Endothelial cell of umbilical vein (primary cell): ENCODE data around the gene STEAP1. TPM values are rescaled to one million over a fixed set of nuclear protein-coding genes. Genes with fewer than 3 reads are reported as not detected.
A peak's percentile ranks its signal among the peaks of the same experiment; 100 is the strongest.

Experiments
- BruUV-seq: library from RNA; stranded (reverse); fragments of 400-500 nt; replicated peaks from 2 replicates; lab custom pipeline; 2021; lab: Mats Ljungman, UMichigan
- CTCF ChIA-PET: fragments of 300-600, 350-600 bp; sonication (Branson Sonifier 250); formaldehyde crosslinking; loops from one replicate; lab custom pipeline; 2021; ENCODE audit warnings: antibody characterized with exemption, inconsistent platforms; lab: Charles Lee
- POLR2A ChIA-PET: fragments of 300-600, 350-600 bp; sonication (Branson Sonifier 250); formaldehyde crosslinking; loops from one replicate; lab custom pipeline; 2021; ENCODE audit warnings: antibody characterized with exemption, inconsistent platforms; lab: Charles Lee
- DNase-seq: peaks from one replicate; pipeline ENCODE4 v3.0.0-alpha.2; 2011; ENCODE audit warnings: low read depth, low spot score
- FAIRE-seq: peaks from 2 replicates; lab custom pipeline; 2011; peaks lifted over from hg19 to GRCh38; lab: Jason Lieb, UNC
- H2AFZ ChIP-seq: 2 replicates; pipeline ENCODE4 v1.6.0; 2012; ENCODE audit warnings: low read depth, low read length, control low read depth, inconsistent platforms
- H3K27ac ChIP-seq: 2 replicates; pipeline ENCODE4 v1.5.1; 2011; ENCODE audit warnings: low read depth, mild to moderate bottlenecking, control low read depth, low read length, moderate library complexity; ENCODE audit not compliant: insufficient read depth
- H3K27me3 ChIP-seq, 2 experiments: 2 replicates each; pipeline versions ENCODE4 v1.6.0 to v1.6.1; 2011; ENCODE audit warnings: low read length in 2 of 2, mixed read lengths in 1 of 2; ENCODE audit not compliant: control insufficient read depth in 2 of 2, insufficient read depth in 2 of 2
- H3K36me3 ChIP-seq, 2 experiments: 2 replicates in 1 of 2; 3 replicates in 1 of 2; pipeline ENCODE4 v1.5.1; 2011; ENCODE audit warnings: low read length in 2 of 2, mild to moderate bottlenecking in 1 of 2, moderate library complexity in 1 of 2; ENCODE audit not compliant: control insufficient read depth in 2 of 2, insufficient read depth in 2 of 2; ENCODE audit errors: extremely low read depth in 1 of 2
- H3K4me1 ChIP-seq: 3 replicates; pipeline ENCODE4 v1.5.1; 2011; ENCODE audit warnings: mild to moderate bottlenecking, low read length; ENCODE audit not compliant: control insufficient read depth, insufficient read depth; ENCODE audit errors: extremely low read depth
- H3K4me2 ChIP-seq: 2 replicates; pipeline ENCODE4 v1.6.1; 2011; ENCODE audit warnings: low read length, control low read depth, mixed read lengths; ENCODE audit not compliant: insufficient read depth
- H3K4me3 ChIP-seq, 3 experiments: fragments of 200-600 bp in 1 of 3; sonication (generic), shearing (Covaris generic) in 1 of 3; replicated peaks in 1 of 3; 2 replicates each; pipeline ENCODE4 v1.5.1; 2011 to 2016; ENCODE audit warnings: control low read depth in 3 of 3, low read length in 3 of 3, mild to moderate bottlenecking in 2 of 3, inconsistent platforms in 1 of 3, low read depth in 1 of 3, moderate library complexity in 1 of 3; ENCODE audit not compliant: insufficient read depth in 1 of 3
- H3K79me2 ChIP-seq: 2 replicates; pipeline ENCODE4 v1.6.0; 2012; ENCODE audit warnings: low read length, inconsistent platforms; ENCODE audit not compliant: control insufficient read depth, insufficient read depth
- H3K9ac ChIP-seq: replicated peaks from 2 replicates; pipeline ENCODE3; 2011; ENCODE audit warnings: low read length, control low read depth; ENCODE audit not compliant: insufficient read depth; ENCODE audit errors: extremely low read depth
- H3K9me1 ChIP-seq: replicated peaks from 3 replicates; pipeline ENCODE4 v1.6.0; 2011; ENCODE audit warnings: mild to moderate bottlenecking, low read length; ENCODE audit not compliant: control insufficient read depth, insufficient read depth; ENCODE audit errors: extremely low read depth
- H3K9me3 ChIP-seq: replicated peaks from 2 replicates; pipeline ENCODE4 v1.5.1; 2012; ENCODE audit warnings: low read length, inconsistent platforms; ENCODE audit not compliant: control insufficient read depth, insufficient read depth
- H4K20me1 ChIP-seq: replicated peaks from 2 replicates; pipeline ENCODE3; 2011; ENCODE audit warnings: mild to moderate bottlenecking, low read length; ENCODE audit not compliant: control insufficient read depth, insufficient read depth; ENCODE audit errors: extremely low read depth
- EZH2 ChIP-seq: IDR thresholded peaks from 2 replicates; pipeline ENCODE4 v1.6.1; 2012; ENCODE audit warnings: borderline replicate concordance, low read depth, mild to moderate bottlenecking, moderate library complexity, low read length, inconsistent platforms; ENCODE audit not compliant: severe bottlenecking
- FOS ChIP-seq: IDR thresholded peaks from 2 replicates; pipeline ENCODE4 v1.6.1; 2011; ENCODE audit warnings: mild to moderate bottlenecking, low read length, moderate library complexity, borderline replicate concordance; ENCODE audit not compliant: insufficient read depth
- GATA2 ChIP-seq: IDR thresholded peaks from 2 replicates; pipeline ENCODE4 v1.7.0; 2011; ENCODE audit warnings: low read depth, mild to moderate bottlenecking, moderate library complexity, mixed read lengths, low read length; ENCODE audit not compliant: insufficient read length, insufficient read depth
- JUN ChIP-seq: IDR thresholded peaks from 2 replicates; pipeline ENCODE4 v1.6.1; 2011; ENCODE audit warnings: borderline replicate concordance, low read depth; ENCODE audit not compliant: insufficient read length, insufficient read depth
- MYC ChIP-seq: IDR thresholded peaks from one replicate; pipeline ENCODE4 v1.6.1; 2011; ENCODE audit warnings: mild to moderate bottlenecking, low read depth, low read length
- POLR2A ChIP-seq: IDR thresholded peaks from 2 replicates; pipeline ENCODE4 v1.6.1; 2012; ENCODE audit warnings: low read depth, mild to moderate bottlenecking, control low read depth, low read length
- POLR2AphosphoS5 ChIP-seq: IDR thresholded peaks from 2 replicates; pipeline ENCODE4 v1.6.1; 2012; ENCODE audit warnings: low read depth, mild to moderate bottlenecking, control low read depth, low read length, moderate library complexity; ENCODE audit not compliant: insufficient read depth
- dilution Hi-C: fragments of 300-500 bp; cut with MboI; formaldehyde crosslinking; loops from one replicate; pipeline ENCODE4 v1.15.0; 2019; ENCODE audit warnings: low sequenced_read_pairs; ENCODE audit not compliant: extremely low pct_ligation_motif_present
- intact Hi-C: fragments of 100-400 bp; cut with micrococcal nuclease; formaldehyde crosslinking; loops from one replicate; pipeline ENCODE4 v1.10.0; 2022
- polyA plus RNA-seq, 4 experiments: library from polyadenylated mRNA; depleted of rRNA in 3 of 4; stranded (reverse) in 3 of 4; unstranded in 1 of 4; fragments of >200 nt; gene quantifications; 2 replicates each; pipeline versions ENCODE4 v1.2.1 to v1.2.3, GENCODE V29; 2011 to 2012; ENCODE audit warnings: missing spikeins in 1 of 4
- total RNA-seq: library from RNA; stranded (reverse); gene quantifications from 2 replicates; pipeline ENCODE4 v1.2.3, GENCODE V29; 2021
- TF ChIP-seq, protein P1 (sequence below): IDR thresholded peaks from 2 replicates; pipeline ENCODE4 v1.6.1; 2011; ENCODE audit not compliant: insufficient read depth, insufficient read length
- TF ChIP-seq, protein P2 (sequence below), 2 donors: IDR thresholded peaks; 1 replicate in 1 of 2; 2 replicates in 1 of 2; pipeline ENCODE4 v1.5.1; 2011; ENCODE audit warnings: low read length in 2 of 2, mild to moderate bottlenecking in 2 of 2, moderate library complexity in 2 of 2, control low read depth in 1 of 2, inconsistent platforms in 1 of 2, low read depth in 1 of 2; ENCODE audit not compliant: insufficient read depth in 1 of 2; ENCODE audit errors: extremely low read depth in 1 of 2

STEAP1 gene
- total and polyA plus RNA-seq, 2 donors (not counting 3 experiments of a cell fraction or from before 2014, with no cell fraction given), result 35.0 to 42.7 TPM

DNA sequence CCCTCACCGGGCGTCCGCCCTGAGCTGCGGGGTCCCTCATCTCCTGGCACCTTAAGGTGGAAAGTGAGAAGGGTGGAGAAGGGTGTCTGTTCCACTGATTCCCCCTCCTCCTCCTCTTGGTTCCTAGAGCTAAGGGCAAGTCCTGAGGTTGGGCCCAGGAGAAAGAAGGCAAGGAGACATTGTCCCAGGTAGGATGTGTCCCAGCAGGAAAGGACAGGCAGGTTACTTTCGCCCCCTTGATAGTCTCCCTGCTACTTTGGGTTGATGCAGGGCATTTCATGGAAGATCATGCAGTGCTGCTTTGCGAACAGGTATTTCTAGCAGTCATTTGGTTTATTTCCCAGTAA is 57.9 kb downstream of the STEAP1 start:
- Histone ChIP-seq H2AFZ (peak overlapping the region; percentile 70), H4K20me1 (no peaks in the 10 kb centered on the region), H3K9me1 (no peaks in the 10 kb centered on the region), H3K27ac (no peak overlapping the region), H3K79me2 (no peaks in the 10 kb centered on the region), H3K27me3 (no peaks in the 10 kb centered on the region), H3K4me3 (peak overlapping the region; percentile 28 to 85 (median 63)), H3K9ac (peak overlapping the region; percentile 19), H3K4me2 (peak overlapping the region; percentile 88), H3K4me1 (peaks cover 12% of the 10 kb centered on the region), H3K36me3 (no peaks in the 10 kb centered on the region), H3K9me3 (no peaks in the 10 kb centered on the region)
- POLR2A ChIA-PET, result interaction anchor here (0.8 to 1.6 kb wide), 4 partner anchors 34 to 58 kb away, joined by 3 to 6 read pairs (median 4); partner anchors contain the start of gene STEAP1
- dilution Hi-C loops (no loop called here), intact Hi-C loops (loop anchor here (1.0 to 2.0 kb wide), 2 partner anchors 15 to 199 kb away; no protein-coding TSS in a partner anchor)
- FAIRE-seq, result peak; percentile 8
- TF ChIP-seq EZH2 (no peak), JUN (no peak), POLR2A (no peak), POLR2AphosphoS5 (no peak), FOS (no peak), MYC (no peak), GATA2 (no peak)
- TF ChIP-seq, protein P1, sequence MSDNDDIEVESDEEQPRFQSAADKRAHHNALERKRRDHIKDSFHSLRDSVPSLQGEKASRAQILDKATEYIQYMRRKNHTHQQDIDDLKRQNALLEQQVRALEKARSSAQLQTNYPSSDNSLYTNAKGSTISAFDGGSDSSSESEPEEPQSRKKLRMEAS, result no peak
- TF ChIP-seq, protein P2, sequence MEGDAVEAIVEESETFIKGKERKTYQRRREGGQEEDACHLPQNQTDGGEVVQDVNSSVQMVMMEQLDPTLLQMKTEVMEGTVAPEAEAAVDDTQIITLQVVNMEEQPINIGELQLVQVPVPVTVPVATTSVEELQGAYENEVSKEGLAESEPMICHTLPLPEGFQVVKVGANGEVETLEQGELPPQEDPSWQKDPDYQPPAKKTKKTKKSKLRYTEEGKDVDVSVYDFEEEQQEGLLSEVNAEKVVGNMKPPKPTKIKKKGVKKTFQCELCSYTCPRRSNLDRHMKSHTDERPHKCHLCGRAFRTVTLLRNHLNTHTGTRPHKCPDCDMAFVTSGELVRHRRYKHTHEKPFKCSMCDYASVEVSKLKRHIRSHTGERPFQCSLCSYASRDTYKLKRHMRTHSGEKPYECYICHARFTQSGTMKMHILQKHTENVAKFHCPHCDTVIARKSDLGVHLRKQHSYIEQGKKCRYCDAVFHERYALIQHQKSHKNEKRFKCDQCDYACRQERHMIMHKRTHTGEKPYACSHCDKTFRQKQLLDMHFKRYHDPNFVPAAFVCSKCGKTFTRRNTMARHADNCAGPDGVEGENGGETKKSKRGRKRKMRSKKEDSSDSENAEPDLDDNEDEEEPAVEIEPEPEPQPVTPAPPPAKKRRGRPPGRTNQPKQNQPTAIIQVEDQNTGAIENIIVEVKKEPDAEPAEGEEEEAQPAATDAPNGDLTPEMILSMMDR (IDR thresholded peaks at IDR 0.05; ENCODE audit: extremely low read depth in 1 of 2, insufficient read depth in 1 of 2, low read depth in 1 of 2, low read length in 2 of 2), result no peak
- DNase-seq, result no peak
- CTCF ChIA-PET, result interaction anchor here (0.7 to 5.0 kb wide), 29 partner anchors 12 to 710 kb away, joined by 3 to 70 read pairs (median 5); partner anchors contain the start of gene STEAP1
- BruUV-seq, result no TSS peak
